HUDEP-2 (cell line): ENCODE data around the gene TM2D3.
A peak's percentile ranks its signal among the peaks of the same experiment; 100 is the strongest.

Experiments
- DNase-seq, 76 experiments: peaks; one replicate each; lab custom pipeline; 2025; ENCODE audit not compliant: unreplicated experiment in 76 of 76; lab: John Stamatoyannopoulos, UW

TM2D3 gene

GRCh38 chr15:101609742-101610610 is 42.2 kb downstream of the TM2D3 start:
- DNase-seq: no peak

GRCh38 chr15:101608201-101608600 is 44.0 kb downstream of the TM2D3 start:
- DNase-seq: peak in 2 of 76 experiments; percentile 3 to 16

DNA sequence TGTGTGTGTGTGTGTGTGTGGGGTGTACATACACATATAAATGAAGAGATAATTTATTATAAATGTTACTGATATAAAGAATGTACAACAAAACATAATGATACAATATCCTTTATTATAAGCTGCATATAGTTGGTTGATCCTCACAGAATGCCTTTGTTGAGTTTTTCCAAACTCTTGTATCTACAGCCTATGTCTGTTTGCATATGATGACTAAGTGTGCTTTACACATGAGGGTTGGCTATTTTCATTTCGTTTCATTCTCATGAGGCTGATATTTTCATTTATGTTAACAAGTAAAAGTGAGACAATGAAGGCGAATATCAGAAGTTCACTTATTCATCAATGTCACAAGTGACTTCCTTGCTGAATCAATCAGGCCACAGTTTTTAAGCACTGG is 45.1 kb downstream of the TM2D3 start:
- DNase-seq: no peak

DNA sequence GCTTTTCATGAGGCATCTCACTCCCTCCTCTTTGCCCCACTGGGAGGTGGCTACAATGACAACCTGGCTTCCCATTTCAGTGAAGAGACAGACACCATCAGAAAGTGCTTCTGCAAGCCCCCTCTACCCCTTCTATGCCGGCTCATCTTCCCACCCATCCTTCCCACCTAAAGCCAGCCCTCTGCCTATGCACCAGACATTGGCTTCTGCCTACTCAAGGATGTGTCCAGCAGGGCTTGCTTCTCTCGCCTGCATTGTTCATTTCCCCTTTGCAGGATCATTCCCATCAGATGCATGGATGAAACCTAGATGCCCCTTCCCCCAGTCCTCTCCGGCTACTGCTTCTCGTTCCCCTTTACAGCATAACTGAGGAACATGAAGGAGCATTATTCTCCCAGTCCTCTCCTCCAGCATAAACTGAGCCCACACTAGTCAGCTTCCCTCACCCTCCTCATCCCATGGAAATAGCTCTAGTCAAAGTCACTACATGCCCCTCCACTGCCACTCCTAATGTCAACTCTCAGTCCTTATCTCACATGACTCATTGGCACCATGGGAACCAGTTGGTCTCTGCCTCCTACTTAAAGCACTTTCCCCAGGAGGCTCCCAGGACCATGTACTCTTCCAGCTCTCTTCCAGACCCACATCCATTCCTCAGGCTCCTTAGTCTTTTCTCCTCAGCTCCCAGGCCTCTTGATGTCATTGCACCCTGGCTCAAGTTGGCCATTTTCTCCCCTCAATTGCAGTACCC is 47.9 kb downstream of the TM2D3 start:
- no peak for DNase-seq

GRCh38 chr15:101602801-101603200 is 49.4 kb downstream of the TM2D3 start:
- no peak for DNase-seq

GRCh38 chr15:101600035-101600434 is 52.1 kb downstream of the TM2D3 start:
- DNase-seq: no peak

- no peak for DNase-seq
Measured at GRCh38 chr15:101599091-101599490, 53.1 kb downstream of the TM2D3 start.

DNA sequence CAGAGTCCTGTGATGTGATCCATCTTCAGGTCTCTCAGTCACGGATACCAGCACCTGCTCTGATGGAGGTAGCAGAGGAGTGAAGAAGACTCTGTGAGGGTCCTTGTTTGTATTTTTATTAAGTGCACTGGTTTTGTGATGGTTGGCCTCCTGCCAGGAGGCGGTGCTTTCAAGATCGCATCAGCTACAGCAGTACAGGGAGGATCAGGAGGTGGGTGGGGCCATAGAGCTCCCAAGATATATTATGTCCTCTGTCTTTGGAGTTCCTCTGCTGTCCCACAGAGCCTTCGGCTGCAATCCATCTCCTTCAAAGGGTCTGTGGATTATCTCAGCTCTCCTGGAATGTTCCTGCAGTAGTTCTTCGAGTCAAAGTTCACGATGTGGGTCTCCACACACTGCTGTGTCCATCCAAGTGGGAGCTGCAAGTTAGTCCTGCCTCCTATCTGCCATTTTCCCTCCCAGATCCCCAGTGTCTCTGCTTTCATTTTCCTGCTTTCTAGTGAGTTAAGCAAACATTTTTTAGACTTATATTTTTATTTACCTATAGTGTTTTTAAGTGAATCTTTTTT is 54.7 kb downstream of the TM2D3 start:
- DNase-seq: no peak

DNA sequence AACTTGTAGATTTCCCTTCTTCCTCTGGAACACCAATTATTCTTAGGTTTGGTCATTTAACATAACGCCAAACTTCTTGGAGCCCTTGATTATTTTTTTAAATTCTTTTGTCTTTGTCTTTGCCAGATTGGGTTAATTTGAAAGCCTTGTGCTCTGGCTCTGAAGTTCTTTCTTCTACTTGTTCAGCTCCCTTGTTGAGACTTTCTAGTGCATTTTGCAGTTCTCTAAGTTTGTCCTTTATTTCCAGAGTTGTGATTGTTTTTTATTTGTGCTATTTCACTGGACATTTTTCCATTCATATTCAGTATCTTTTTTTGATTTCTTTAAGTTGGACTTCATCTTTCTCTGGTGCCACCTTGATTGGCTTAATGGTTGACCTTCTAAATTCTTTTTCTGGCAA is 55.5 kb downstream of the TM2D3 start:
- no peak for DNase-seq
